HL-60 (cell line): ENCODE data around the gene IL11RA.

ENCODE experiments used
- CTCF ChIP-seq: IDR thresholded peaks from one replicate; pipeline ENCODE4 v1.5.1; 2011; ENCODE audit warnings: low read length, control low read depth, inconsistent platforms; ENCODE audit not compliant: insufficient read depth
- GABPA ChIP-seq: IDR thresholded peaks from 2 replicates; pipeline ENCODE4 v1.6.1; 2012; ENCODE audit warnings: low read depth
- POLR2AphosphoS5 ChIP-seq: IDR thresholded peaks from 2 replicates; pipeline ENCODE4 v1.6.1; 2012; ENCODE audit warnings: low read depth

- peak; percentile 77 for TF ChIP-seq CTCF
- TF ChIP-seq GABPA = no peak
- no peak for TF ChIP-seq POLR2AphosphoS5
These were observed 18.0 kb upstream of the IL11RA start for GRCh38 chr9:34633851-34634550.
